Stimulated activated CD4-positive, alpha-beta T cell treated with anti-CD3 and anti-CD28 coated beads, Interleukin-1b, Interleukin-23, amount 100 ng/mL, for 1 hour (primary cell): ENCODE data around the gene TNFAIP2.

Source experiments
- DNase-seq, 2 donors: peaks; one replicate each; pipeline ENCODE4 v3.0.0-alpha.2; 2020; ENCODE audit warnings: low read depth in 2 of 2

The TNFAIP2 gene, protein sequence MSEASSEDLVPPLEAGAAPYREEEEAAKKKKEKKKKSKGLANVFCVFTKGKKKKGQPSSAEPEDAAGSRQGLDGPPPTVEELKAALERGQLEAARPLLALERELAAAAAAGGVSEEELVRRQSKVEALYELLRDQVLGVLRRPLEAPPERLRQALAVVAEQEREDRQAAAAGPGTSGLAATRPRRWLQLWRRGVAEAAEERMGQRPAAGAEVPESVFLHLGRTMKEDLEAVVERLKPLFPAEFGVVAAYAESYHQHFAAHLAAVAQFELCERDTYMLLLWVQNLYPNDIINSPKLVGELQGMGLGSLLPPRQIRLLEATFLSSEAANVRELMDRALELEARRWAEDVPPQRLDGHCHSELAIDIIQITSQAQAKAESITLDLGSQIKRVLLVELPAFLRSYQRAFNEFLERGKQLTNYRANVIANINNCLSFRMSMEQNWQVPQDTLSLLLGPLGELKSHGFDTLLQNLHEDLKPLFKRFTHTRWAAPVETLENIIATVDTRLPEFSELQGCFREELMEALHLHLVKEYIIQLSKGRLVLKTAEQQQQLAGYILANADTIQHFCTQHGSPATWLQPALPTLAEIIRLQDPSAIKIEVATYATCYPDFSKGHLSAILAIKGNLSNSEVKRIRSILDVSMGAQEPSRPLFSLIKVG

GRCh38 chr14:103122947-103123633 is at the start of gene TNFAIP2:
Gene TNFAIP2 (plus strand): TSS chr14:103123461. CDS start chr14:103126458, 2,997 bp downstream.
- DNase-seq, result no peak

DNA sequence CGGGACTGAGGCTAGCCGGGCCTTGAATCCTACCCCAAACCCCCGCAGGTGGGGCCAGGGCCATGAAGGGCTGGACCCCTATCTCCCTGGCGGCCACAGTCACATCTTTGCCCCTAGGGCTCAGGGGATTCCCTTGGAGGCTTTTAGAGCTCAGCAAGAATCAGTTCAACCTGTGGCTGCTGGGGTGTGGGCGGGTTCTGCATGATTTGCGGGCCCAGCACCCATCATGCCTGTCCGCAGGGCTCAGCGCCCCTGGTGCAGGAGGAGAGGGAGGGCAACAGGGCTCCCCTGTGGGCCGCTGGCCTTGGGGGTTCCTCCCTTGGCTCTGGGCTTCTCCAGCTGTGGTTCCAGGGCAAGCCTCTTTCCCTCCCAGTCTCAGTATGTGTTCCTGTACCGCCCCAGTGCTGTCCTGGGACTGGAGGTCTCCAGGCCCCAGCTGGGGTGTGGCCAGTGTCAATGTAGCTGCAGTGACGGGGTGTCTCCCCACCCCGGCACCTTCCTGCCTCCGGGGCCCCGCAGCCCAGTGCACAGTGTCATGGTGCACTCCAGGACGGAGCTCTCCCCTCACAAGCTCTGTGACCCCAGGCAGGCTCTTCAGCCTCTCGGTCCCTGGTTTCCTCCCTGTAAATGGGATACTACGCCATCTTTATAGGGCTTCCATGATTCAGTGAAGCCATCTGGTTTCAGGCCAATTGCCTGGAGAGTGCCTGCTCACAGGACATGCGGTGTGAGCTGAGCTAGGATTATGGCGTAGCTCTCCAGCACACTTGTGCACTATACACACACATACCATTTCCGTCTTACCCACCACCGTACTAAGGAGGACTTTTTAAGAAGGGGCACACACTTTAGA is 49.2 kb upstream of the TNFAIP2 start:
- no peak for DNase-seq

GRCh38 chr14:103074729-103075367 is 48.4 kb upstream of the TNFAIP2 start:
- DNase-seq, result no peak

- DNase-seq, result peak; percentile 42 to 49
Observed at GRCh38 chr14:103078420-103078749, 44.9 kb upstream of the TNFAIP2 start.

DNA sequence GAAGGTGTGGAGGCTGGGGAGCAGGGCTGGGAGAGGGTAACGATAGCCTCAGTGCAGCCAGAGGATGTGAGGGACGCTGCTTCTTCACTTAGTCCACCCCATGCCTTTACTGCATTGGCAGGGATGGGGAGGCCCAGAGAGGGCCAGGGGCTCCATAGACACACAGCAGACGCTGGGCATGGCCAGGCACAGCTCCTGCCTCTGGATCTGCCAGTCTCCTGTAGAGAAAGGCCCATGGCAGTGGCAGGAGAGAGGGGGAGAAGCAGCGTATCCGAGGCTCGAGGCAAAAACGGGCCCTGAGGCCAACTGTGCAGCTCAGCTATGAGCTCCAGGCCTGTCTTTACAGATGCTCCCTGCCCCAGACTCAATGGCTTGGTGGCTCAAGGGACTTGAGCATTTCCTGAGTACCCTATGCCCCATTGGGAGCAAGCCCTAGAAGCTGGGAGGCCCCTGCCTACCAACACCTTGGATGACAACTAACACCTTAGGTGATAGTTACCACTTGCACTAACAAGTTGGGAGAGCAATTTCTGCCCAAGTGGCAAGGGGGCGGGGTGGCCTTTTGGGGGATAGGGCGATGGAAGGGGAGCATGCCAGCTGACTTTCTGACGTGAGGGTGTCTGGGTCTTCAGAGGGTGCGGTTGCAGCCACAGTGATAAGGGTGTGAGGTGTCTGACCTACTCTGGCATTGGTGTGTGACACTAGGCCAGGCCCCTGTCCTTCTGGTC is 44.2 kb upstream of the TNFAIP2 start:
- DNase-seq, result no peak

DNA sequence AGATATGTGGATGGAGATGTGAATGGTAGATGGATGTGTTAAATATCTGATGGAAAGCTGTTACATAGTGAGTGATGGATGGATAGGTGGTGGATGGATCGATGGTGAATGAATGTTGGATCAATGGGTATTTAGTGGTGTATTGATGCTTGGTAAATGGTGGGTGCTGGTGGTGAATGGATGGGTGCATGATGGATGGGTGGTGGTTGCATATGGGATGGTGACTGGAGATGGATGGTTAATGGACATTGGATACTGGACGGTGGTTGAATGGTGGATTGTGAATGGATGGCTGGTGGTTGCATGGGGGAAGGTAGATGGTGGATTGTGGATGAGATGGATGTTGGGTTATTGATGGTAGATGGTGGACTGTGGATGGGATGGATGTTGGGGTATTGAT is 41.3 kb upstream of the TNFAIP2 start:
- no peak for DNase-seq

- no peak for DNase-seq
Observed at GRCh38 chr14:103084021-103084919, 39.0 kb upstream of the TNFAIP2 start, which contains the start of gene LBHD2. Gene LBHD2 (plus strand): TSS chr14:103084210. CDS start chr14:103086013, 1,803 bp downstream.

DNA sequence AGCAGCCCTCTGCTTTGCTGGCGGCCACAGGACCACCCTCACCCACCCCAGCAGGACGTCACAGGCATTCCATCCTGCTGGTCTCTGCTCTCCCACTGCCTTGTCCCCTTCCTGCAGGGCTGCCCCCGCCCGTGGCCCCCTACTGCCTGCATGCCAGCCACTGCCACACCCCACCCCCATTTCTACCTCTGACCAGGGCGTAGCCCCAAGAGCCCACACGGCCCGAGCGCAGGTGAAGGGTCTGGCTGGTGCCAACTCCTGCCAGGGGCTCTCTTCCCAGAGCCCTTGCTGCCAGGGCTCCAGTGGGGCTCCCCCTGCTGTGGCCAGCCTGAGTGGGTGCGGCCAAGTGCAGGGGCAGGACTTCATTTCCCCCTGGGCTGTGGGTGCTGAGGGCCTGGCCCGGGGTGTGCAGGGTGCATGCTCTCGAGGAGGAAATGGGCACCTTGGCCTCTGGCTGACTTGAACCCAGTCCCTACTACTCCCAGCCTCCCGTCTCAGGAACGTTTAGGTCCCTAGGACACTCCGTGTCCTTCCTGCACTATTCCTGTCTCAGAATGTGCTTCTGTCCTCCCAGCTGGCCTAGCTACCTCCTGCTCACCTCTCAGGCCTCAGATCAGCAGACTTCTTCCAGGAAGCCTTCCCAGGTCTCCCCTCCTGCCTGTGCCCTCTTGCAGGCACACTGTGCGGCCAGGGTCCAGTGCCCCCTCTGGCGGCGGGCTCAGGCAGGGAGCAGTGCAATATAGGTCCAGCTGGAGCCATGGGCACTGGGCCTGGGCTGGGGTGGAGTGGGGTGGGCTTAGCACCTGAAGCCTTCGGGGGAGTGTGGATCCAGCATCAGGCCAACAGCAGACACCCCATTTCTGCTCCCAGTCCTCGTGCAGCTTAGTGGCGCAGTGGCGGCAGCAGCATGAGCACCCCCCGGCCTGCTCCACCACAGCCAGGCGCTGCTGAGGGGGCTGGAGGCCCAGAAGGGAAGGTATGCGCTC is 37.9 kb upstream of the TNFAIP2 start:
- no peak for DNase-seq

- DNase-seq, result no peak
Observed at GRCh38 chr14:103086771-103087342, 36.4 kb upstream of the TNFAIP2 start.

DNA sequence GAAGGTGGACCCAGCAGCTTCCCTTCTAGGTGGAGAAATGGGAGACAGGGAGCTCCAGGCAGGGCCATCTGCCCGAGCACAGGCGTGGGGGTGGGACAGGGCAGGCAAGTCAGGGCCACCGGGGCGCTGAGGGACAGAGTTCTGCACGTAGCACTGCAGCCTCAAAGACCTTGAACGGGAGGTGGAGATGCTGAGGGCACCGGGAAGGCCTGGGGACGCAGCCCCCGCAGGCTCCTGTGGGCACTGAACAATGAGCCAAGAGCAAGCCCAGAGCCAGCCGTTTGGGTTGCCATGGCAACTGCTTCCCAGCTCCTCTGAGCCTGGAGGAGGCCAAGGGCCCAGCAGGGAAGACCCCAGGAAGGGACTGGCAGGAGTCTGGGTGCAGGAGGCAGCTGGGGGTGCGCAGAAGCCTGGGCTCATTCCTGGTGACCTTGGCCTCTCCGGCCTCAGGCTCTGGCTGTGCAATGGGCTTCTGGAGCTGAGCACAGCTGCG is 35.9 kb upstream of the TNFAIP2 start:
- DNase-seq, result no peak

DNA sequence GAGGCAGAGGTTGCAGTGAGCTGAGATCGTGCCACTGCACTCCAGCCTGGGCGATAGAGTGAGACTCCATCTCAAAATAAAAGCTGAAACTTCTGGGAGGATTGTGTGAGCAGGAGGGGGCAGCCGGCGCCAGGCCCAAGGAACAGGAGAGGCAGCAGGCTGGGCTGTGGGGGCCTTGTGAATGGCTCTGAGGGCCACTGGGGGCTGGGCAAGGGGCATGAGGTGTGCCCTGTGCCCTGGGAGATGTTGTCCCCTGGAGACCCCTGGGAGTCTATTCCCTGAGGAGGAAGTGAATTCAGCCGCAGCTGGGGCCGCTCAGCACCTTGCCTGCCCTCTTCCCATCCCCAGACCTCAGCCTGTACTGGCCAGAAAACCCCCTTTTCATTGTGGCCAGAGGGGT is 34.3 kb upstream of the TNFAIP2 start:
- DNase-seq, result no peak

GRCh38 chr14:103089386-103090335 is 33.6 kb upstream of the TNFAIP2 start:
- DNase-seq, result no peak

DNA sequence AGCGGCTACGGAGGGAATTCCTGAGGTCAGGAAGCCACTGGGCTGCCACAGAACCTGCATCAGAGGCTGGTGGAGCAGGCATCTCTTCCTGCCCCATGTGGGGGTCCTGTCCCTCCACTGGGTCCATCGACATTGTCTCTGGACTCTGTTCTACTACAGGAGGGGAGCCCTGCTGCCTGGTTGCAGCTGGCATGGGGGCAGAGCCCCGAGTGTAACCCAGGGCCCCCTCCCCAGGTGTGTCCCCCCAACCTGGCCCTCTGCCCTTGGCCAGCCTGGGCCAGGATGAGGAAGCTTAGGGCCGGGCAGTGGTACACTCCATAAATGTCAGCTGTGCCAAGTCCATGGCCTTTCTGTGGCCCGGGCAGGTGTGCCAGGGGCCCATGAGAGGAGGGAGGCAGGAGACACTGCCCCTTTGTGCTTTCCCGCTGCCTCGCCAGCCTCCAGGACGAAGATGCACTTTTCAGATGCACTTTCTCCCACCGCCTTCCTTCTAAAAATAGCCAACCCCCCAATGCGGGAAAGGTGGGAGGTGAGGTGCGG is 32.7 kb upstream of the TNFAIP2 start:
- no peak for DNase-seq

- peak; percentile 50 to 68 for DNase-seq
Observed at GRCh38 chr14:103091041-103091882, 32.0 kb upstream of the TNFAIP2 start.

- DNase-seq, result no peak
Observed at GRCh38 chr14:103091883-103092222, 31.4 kb upstream of the TNFAIP2 start.
